Measurements from ENCODE around the gene TOMM5.

- TF ChIP-seq REST (IDR thresholded peaks at IDR 0.05; ENCODE audit: insufficient read depth in 1 of 2, low read depth in 2 of 2, low read length in 2 of 2) (no peak), TAF1 (IDR thresholded peaks at IDR 0.05; ENCODE audit: borderline replicate concordance, insufficient read depth, low read length) (no peak)
Measured at GRCh38 chr9:37626708-37627292, 34.4 kb upstream of the TOMM5 start.

All from PFSK-1 (cell line).